COLO668 (cell line): ENCODE results near the gene PVRIG.
"Not testable (repeated sequence)": the region's sequence is repeated elsewhere in the genome, so short reads cannot be mapped to it uniquely, and the experiment has no call there.

ENCODE experiments used
- DNase-seq: peaks from one replicate; lab custom pipeline; 2025; ENCODE audit not compliant: unreplicated experiment; lab: John Stamatoyannopoulos, UW

Gene PVRIG

DNA sequence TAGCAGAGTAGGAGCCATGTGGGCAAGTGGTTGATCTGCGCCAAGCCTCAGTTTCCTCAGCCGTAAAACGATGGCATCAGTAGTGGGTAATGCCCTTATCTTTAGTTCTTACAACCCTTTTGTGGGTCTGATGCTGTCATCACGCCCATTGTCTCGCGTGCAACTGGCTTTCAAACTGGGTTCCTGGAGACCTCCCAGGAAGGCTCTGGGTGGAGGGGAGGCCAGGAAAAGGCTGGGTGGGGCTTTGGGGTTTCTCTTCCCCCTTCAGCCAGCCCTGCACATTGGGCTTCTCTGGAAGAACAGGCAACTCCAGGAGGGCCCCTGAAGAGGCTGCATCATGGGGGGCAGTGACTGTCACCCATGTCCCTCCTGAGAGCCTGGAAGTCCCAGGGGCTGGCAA, 5.1 kb downstream of the PVRIG start:
- DNase-seq, result not testable (repeated sequence)

DNA sequence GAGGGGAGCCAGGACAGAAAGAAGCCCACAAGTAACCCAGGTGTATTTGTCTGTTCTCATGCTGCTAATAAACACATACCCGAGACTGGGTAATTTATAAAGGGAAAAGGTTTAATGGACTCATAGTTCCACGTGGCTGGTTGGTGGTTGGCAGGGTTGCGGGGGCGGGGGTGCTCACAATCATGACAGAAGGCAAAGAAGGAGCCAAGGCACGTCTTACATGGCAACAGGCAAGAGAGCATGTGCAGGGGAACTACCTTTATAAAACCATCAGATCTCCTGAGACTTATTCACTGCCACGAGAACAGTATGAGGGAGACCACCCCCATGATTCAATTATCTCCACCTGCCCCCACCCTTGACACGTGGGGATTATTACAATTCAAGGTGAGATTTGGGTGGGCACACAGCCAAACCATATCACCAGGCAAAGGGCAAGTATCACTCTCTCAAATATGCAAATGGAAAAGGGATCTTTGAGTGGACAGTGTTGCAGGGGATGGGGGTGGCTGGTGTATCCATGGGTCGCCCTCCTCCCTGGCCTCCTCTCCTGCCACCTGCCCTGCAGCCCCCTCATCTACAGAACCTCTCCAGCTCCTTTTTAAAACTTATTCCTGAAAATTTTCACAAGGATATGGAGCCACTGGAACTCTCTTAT, 15.0 kb downstream of the PVRIG start:
- not testable (repeated sequence) for DNase-seq

DNA sequence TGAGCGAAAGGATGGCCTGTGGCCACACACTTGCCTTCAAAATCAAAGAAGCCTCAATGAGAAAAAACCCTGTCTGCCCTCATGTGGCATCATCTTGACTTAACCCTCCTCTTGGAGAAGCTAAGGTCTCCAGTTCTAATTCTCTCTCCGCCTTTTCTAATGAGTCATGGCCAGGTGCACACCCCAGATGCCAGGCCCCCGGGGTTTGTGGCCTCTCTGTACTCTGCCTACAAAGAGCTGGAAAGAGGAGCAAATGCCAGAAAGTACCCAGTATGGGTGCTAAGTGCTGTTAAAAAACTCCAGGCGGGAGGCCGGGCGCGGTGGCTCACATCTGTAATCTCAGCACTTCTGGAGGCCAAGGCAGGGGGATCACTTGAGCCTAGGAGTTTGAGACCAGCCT, 20.2 kb downstream of the PVRIG start:
- DNase-seq, result not testable (repeated sequence)

- not testable (repeated sequence) for DNase-seq
These were observed 23.6 kb downstream of the PVRIG start for GRCh38 chr7:100243385-100243784.

DNA sequence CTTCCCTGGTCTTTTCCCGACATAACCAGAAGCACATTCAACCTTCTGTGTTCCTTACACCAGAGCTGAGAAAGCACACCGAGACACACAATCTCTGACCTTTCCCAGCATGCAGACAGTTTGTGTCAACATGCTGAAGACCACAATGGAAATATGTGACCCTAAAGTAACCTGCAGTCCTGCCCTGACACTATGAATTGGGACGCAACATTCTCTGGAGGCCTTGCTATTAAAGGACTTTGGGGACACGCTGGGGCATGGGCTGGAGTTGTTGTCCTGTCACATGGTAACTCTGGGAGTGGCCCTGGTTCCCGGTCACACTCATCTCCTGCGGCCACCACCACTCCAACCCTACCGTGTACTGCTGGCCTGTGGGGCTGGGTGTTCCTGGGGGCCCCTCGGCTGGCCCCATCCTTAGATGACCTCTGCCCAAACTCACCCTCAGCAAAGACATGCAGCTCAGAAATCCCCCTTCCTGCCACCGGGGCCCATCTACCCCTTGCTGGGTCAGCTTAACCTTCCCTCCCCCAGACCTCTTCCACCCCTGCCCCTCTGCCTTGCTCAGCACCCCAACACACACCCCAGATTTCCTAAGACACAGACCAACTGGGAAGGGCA, 25.3 kb downstream of the PVRIG start:
- DNase-seq, result not testable (repeated sequence)

GRCh38 chr7:100246121-100246864, 26.5 kb downstream of the PVRIG start:
- DNase-seq, result not testable (repeated sequence)

DNA sequence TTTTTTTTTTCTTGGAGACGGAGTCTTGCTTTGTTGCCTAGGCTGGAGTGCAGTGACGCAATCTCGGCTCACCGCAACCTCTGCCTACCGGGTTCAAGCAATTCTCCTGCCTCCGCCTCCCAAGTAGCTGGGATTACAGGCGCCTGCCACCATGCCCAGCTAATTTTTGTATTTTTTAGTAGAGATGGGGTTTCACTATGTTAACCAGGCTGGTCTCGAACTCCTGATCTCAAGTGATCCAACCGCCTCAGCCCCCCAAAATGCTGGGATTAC, 27.1 kb downstream of the PVRIG start:
- not testable (repeated sequence) for DNase-seq

- peak; percentile 93 for DNase-seq
These were observed 27.5 kb downstream of the PVRIG start for GRCh38 chr7:100247152-100247757.

DNA sequence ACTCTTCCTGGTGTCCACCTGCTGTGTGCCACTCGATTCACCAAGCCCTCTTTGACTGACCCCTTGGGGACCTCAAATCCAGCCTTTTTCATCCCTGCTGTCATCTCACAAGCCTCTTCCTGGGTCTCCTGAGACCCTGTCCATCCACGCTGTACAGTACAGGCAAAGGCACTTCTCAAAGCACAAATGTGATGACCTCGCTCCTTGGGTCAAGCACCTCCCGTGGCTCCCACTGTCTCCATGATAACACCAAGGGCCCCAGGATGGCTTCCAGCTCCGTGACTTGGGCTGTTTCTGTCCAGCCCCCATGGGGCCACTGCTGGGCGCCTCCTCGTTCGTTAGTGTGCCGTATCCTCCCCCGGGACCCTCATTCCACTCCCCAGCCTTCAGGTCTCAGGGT, 28.7 kb downstream of the PVRIG start:
- DNase-seq, result no peak

GRCh38 chr7:100257017-100257416, 37.3 kb downstream of the PVRIG start:
- DNase-seq, result no peak

- DNase-seq, result not testable (repeated sequence)
These were observed 40.2 kb downstream of the PVRIG start for GRCh38 chr7:100259984-100260383.

DNA sequence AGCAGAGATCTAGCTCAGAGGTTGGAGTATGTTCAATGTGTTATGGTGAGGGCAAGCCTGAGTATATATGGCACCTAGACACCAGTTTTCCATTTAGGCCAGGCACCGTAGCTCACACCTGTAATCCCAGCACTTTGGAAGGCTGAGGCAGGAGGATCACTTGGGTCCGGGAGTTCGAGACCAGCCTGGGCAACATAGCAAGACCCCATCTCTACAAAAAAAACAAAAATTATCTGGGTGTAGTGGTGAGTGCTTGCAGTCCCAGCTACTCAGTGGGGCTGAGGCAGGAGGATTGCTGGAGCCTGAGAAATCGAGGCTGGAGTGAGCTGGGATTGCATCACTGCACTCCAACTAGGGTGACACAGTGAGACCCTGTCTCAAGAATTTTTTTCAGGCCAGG, 43.1 kb downstream of the PVRIG start:
- DNase-seq, result not testable (repeated sequence)

GRCh38 chr7:100264223-100264622, 44.5 kb downstream of the PVRIG start:
- not testable (repeated sequence) for DNase-seq

GRCh38 chr7:100264669-100265165, 45.0 kb downstream of the PVRIG start:
- not testable (repeated sequence) for DNase-seq

GRCh38 chr7:100265851-100266250, 46.1 kb downstream of the PVRIG start:
- DNase-seq, result not testable (repeated sequence)

- no peak for DNase-seq
These were observed 47.0 kb downstream of the PVRIG start for GRCh38 chr7:100266576-100267354.

GRCh38 chr7:100267648-100268047, 47.9 kb downstream of the PVRIG start:
- no peak for DNase-seq

- not testable (repeated sequence) for DNase-seq
These were observed 49.1 kb downstream of the PVRIG start for GRCh38 chr7:100268882-100269281.

DNA sequence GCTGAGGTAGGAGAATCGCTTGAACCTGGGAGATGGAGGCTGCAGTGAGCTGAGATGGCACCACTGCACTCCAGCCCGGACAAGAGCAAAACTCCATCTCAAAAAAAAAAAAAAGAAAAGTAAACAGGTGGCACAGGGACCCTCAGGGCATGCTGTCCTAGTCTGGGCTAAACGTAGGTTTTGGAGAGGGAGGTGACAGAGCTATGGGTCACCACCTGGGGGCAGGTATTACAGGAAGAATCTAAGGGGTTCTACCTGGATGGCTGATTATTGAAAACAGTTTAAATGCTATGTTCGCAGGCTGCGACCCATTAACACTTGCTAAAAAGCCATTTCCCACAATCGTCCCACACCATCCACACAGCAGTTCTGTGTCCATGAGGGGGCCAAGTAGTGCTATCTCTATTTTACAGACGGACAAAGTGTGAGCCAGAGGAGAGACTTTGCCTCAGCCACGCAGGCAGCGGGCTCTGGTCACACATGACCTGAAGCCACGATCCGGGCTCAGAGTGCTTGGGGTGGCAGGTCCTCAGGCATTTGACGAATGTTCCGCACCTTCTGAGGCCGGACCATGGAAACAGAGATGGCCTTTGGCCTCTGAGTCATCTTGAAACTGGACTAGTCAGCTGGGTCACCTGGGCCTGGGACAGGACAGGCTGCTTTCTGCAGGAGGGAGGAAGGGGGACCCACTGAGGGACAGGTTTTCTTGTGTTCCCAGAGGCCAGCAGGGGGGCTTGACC, 49.7 kb downstream of the PVRIG start:
- DNase-seq, result peak; percentile 20
